ENCODE data around the gene TAF3. TPM values are rescaled to one million over a fixed set of nuclear protein-coding genes. Genes with fewer than 3 reads are reported as not detected.
"Not testable (repeated sequence)": the region's sequence is repeated elsewhere in the genome, so short reads cannot be mapped to it uniquely, and the experiment has no call there.

TAF3 gene
- total RNA-seq, 1 donor from 2014 or later, result 4.6 TPM

GRCh38 chr10:8031211-8031610, 212.9 kb downstream of the TAF3 start:
- DNase-seq (ENCODE audit: low spot score), result not testable (repeated sequence)

DNA sequence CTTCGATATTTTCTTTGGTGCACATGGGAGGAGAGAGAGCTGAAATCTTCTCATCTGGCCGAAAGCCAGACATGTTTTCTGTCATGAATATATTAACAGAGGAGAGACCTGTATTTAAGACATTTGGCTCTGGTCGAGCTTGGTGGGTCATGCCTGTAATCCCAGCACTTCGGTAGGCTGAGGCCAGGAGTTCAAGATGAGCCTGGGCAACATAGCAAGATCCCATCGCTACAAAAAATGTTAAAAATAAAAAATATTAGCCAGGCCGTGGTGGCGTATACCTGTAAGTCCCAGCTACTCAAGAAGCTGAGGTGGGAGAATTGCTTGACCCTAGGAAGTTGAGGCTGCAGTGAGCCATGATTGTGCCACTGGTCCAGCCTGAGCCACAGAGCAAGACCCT, 214.3 kb downstream of the TAF3 start:
- DNase-seq (ENCODE audit: low spot score), result no peak

- no peak for DNase-seq (ENCODE audit: low spot score)
Observed at GRCh38 chr10:8033812-8034465, 215.6 kb downstream of the TAF3 start.

DNA sequence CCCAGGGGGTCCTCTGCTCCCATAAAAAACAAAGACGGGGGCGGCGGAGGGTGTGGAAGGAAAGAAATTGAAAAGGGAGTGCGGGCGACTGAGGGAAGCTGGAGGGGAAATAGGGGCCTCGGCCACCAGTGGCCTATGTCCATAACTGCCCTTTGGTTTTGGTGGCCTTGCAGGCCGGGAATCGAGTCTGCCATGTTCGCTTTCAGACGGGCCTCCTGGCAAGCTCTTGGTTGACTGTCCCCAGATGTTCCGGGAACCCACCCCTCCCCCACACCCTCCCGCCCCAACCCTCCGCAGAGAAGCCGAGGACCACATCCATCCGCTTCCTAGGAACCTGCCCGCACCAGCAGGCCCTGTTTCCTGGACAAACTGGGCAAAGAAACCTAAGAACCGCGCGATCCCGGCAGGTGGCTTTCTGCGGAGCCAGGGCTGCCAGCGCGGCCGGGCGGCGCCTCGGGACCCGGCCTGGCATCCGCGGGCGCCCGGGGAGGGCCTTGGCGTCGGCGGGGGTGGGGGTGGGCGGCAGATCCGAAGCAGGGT, 216.2 kb downstream of the TAF3 start:
- DNase-seq (ENCODE audit: low spot score), result no peak

- DNase-seq (ENCODE audit: low spot score), result no peak
Observed at GRCh38 chr10:8035006-8035640, 216.8 kb downstream of the TAF3 start.

DNA sequence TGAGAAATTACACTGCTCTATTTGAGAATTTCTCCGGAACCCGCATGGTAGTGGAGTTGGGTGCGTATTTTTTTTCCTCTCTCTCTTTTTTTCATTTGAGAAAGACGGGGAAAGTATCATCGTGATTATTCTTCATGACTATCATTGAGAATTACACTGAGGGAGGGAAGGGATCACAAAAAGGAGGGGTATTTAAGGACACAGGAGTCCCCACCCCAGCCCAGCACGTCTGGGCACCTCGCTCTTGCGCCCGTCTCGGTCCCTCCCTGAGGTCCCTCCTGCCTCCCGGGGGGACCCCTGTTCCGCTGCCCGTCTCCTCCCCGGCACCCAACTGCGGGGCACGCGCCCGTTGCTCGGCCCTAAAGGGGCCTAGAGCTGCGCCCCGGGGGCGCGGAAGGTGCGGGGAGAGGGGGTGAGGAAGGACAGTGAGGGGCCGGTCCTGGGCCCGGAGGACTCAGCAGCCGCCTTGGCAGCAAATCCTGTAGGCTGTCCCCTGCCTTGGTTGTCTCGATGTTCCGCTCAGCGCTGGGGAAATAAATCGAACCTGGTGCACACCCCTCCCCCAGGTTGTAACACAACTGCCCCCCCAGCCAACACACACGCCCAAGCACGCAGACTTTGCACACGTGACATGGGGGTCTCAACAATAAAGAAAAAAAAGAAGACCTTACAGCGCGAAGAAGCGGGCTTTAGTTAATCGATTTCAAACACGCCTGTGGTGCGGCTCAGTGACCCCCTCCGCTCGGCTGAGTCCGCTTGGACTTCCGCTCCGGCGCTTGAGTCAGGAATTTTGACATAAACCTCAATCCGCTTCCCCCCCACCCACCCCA, 217.6 kb downstream of the TAF3 start:
- DNase-seq (ENCODE audit: low spot score), result no peak

GRCh38 chr10:8036506-8037198, 218.3 kb downstream of the TAF3 start:
- DNase-seq (ENCODE audit: low spot score), result no peak

- DNase-seq (ENCODE audit: low spot score), result no peak
Observed at GRCh38 chr10:8037199-8037801, 219.0 kb downstream of the TAF3 start.

- DNase-seq (ENCODE audit: low spot score), result peak; percentile 4
Observed at GRCh38 chr10:8037941-8038894, 219.9 kb downstream of the TAF3 start.

DNA sequence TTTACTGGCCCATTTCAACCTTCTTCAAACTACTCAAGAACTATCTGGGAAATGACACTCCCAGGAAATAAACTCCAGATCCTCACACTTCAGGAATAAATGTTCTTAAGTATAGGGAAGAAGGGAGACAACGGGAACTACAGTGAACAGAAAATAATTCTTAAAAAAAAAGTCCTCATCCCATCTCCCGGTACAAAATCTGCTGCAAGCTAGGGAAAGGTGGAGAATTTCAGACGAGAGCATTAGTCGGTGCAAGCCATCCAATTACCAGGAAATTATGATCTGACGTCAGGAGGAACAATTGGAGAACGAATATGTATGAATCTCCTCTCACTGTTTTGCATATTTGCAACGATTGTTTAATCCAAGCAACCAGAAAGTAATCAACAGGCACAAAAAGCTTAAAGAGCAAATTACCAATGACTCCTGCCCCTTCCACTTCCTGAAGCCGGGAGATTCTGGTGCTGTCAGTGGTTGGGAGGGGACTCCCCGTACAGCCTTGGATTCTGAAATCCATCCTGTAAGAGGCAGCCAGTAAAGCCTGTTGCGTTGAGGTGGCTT, 221.1 kb downstream of the TAF3 start:
- DNase-seq (ENCODE audit: low spot score), result peak; percentile 18

- DNase-seq (ENCODE audit: low spot score), result peak; percentile 10
Observed at GRCh38 chr10:8040651-8041050, 222.3 kb downstream of the TAF3 start.

DNA sequence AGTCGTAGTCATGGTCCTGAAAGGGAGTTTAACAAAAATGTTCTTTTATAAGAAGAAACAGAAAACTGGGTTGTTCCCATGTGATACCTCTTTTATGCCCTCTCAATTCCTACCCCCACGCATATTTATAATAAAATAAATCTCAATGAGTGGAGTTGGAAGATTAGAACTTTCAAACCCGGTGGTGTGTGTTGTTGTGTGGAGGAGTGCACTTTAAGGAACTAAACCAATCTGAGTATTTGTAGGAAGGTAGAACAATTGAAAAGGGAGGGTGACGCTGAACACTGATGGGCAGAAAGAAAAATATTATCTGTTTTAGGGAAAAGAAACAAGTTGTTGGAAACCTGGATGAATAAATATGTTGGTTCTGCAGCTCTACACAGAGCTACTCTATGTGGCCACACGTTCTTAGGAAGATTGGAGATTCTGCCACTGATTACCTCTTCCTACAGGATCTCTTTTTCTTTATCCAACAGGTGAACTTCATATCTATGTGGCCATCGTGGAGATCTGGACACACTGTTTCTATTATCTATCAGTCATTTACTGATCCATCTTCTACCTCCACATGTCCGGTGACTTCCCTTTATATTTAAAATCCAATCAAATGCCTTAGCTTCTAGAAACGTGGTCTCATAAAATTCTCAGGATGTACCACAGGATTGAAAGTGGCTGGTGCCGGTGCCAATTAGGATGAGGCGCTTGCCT, 223.1 kb downstream of the TAF3 start:
- no peak for DNase-seq (ENCODE audit: low spot score)

GRCh38 chr10:8041992-8042720, 223.9 kb downstream of the TAF3 start:
- DNase-seq (ENCODE audit: low spot score), result no peak

- no peak for DNase-seq (ENCODE audit: low spot score)
Observed at GRCh38 chr10:8042721-8043568, 224.6 kb downstream of the TAF3 start.

DNA sequence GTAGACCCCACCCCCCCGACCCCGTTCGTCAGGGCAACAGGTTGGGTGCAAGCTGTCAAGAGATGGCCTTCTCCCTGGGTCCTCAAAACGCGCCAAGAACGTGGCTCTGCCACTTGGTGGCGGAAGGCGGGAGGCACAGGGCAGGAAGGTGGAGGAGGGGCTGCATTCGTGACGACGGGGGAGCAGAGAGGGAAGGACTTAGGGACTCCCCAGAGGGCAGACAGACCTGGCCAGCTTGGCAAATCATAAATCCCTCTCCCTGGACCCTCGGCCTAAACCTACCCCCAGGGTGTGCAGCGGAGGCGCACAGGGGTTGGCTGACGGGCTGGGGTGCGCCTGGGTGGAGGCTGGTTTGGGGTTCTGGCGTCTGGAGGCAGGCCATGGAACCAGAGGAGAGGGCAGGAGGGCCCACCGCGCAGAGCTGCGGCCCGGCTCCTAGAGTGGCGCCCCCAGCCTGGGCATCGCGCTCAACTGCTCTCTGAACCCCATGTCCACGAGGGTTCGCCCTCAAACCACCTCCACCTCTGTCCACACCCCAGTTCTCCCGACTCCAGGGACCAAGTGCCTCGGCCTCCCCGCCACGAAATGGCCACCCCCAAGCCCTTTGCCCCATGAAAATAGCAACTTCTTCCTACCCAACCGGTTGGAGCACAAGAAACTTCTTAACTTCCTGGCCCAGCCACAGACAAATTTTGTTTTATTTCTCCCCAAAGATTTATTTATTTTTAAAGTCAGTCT, 225.4 kb downstream of the TAF3 start:
- peak; percentile 7 for DNase-seq (ENCODE audit: low spot score)

DNA sequence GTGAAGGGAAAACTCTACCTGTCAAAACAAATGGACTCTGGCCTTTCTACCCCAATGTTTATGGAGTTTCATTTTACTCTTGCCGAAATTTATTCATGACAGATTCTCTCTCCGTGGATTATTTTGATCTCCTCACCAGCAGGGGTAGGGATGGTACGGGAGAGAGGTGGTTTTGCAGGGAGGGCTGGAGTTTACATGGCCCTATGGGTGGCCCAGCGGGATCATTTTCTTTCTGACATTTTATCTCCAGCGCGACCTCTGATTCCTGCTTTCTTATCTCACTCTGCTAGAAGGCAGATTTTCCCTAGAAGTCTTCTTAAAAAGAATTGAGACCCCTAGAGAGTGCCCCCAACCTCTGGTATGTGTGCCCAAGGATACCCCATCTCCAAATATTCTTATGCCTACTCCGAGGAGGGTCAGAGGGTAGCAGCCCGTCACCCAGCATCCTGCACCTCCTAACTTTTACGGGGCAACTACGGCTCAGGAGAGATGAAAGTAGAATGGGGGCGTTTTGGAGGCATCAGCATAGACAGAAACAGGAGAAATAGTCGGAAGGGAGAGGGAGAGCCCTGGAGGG, 226.1 kb downstream of the TAF3 start:
- no peak for DNase-seq (ENCODE audit: low spot score)
